ENCODE results near the gene OTC.

DNA sequence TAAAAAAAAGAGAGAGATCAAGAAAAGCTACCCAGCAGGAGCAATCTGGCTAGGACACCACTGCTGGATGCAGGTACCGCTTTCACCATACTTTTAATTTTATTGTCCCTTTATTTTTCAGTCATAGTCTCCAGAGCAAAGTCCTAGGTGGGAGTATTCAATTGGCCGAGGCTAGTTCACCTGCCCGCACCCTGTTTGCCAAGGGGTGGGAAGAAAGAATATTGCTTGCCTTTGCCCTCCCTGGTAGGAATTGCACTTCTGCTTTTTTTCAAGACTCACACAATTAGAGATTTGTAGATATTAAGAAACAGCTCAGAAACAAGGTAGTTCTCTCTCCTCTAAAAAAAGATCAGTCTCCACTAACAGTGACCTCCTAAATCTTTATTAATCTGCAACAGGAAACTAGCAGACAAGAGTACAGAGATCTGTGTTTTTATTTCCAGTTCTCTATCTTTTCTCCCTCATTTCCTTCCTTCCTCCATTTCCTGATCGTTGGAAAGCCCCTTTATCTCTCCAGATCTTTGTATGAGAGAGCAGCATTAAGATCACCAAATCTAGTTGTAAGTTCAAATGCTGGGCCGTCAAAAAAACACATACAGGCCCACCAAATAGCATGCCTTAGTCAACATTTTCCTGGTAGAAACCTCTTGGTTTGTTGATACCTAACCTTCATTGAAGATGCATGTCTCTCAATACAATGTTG lies 15.7 kb upstream of the OTC start:
- TF ChIP-seq, protein P1, sequence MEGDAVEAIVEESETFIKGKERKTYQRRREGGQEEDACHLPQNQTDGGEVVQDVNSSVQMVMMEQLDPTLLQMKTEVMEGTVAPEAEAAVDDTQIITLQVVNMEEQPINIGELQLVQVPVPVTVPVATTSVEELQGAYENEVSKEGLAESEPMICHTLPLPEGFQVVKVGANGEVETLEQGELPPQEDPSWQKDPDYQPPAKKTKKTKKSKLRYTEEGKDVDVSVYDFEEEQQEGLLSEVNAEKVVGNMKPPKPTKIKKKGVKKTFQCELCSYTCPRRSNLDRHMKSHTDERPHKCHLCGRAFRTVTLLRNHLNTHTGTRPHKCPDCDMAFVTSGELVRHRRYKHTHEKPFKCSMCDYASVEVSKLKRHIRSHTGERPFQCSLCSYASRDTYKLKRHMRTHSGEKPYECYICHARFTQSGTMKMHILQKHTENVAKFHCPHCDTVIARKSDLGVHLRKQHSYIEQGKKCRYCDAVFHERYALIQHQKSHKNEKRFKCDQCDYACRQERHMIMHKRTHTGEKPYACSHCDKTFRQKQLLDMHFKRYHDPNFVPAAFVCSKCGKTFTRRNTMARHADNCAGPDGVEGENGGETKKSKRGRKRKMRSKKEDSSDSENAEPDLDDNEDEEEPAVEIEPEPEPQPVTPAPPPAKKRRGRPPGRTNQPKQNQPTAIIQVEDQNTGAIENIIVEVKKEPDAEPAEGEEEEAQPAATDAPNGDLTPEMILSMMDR (IDR thresholded peaks at IDR 0.05), result no peak
- no peak for TF ChIP-seq POLR2AphosphoS5 (IDR thresholded peaks at IDR 0.05)
